K562 (cell line): ENCODE results near the gene COL4A4. TPM values are rescaled to one million over a fixed set of nuclear protein-coding genes. Genes with fewer than 3 reads are reported as not detected.

ENCODE experiments used
- E2F8 ChIP-seq: fragments of 450-650 bp; IDR thresholded peaks from 2 replicates; pipeline ENCODE4 v1.7.1; 2018; ENCODE audit warnings: mild to moderate bottlenecking, low read depth; ENCODE audit not compliant: partially characterized antibody
- EP300 ChIP-seq: IDR thresholded peaks from 2 replicates; pipeline ENCODE4 v1.6.1; 2012; ENCODE audit warnings: low read length, improper control_type of control experiment
- HDAC6 ChIP-seq: IDR thresholded peaks from 2 replicates; pipeline ENCODE4 v1.6.1; 2012; ENCODE audit warnings: low read depth, mild to moderate bottlenecking, control low read depth, inconsistent platforms, low read length, moderate library complexity
- IRF1 ChIP-seq: sonication (generic); formaldehyde crosslinking; IDR thresholded peaks from 2 replicates; pipeline ENCODE4 v1.8.0; 2022; ENCODE audit warnings: missing genetic modification reagents, mild to moderate bottlenecking, borderline replicate concordance
- NELFE ChIP-seq: IDR thresholded peaks from 2 replicates; pipeline ENCODE4 v1.6.1; 2011; ENCODE audit warnings: mild to moderate bottlenecking; ENCODE audit not compliant: insufficient read depth, insufficient read length
- NR2C1 ChIP-seq, 2 experiments: fragments of 450-650 bp; IDR thresholded peaks; 2 replicates each; pipeline ENCODE4 v1.6.1; 2017; ENCODE audit warnings: mild to moderate bottlenecking in 2 of 2, antibody characterized with exemption in 1 of 2, inconsistent platforms in 1 of 2, missing compliant biosample characterization in 1 of 2, missing genetic modification characterization in 1 of 2
- PYGO2 ChIP-seq: fragments of 450-650 bp; IDR thresholded peaks from 2 replicates; pipeline ENCODE4 v1.6.1; 2016; ENCODE audit warnings: mild to moderate bottlenecking, missing genetic modification characterization, moderate library complexity, missing compliant biosample characterization
- SNRNP70 ChIP-seq: fragments of 200-400 bp; formaldehyde crosslinking; optimal IDR thresholded peaks from 2 replicates; pipeline ENCODE3; 2017; ENCODE audit warnings: low read depth, low read length
- TAL1 ChIP-seq: fragments of 450-650 bp; IDR thresholded peaks from 2 replicates; pipeline ENCODE4 v1.6.1; 2016; ENCODE audit warnings: mild to moderate bottlenecking
- WHSC1 ChIP-seq: IDR thresholded peaks from one replicate; pipeline ENCODE4 v1.6.1; 2012; ENCODE audit warnings: low read length, control low read depth, inconsistent platforms
- ZKSCAN8 ChIP-seq: fragments of 200-800 bp; sonication (Bioruptor generic); IDR thresholded peaks from 2 replicates; pipeline ENCODE4 v1.6.1; 2016; ENCODE audit warnings: missing genetic modification characterization, missing compliant biosample characterization
- ZNF12 ChIP-seq: sonication (generic); formaldehyde crosslinking; IDR thresholded peaks from 2 replicates; pipeline ENCODE4 v1.4.0; 2020; ENCODE audit warnings: mild to moderate bottlenecking, missing genetic modification reagents
- ZNF146 ChIP-seq: IDR thresholded peaks from one replicate; pipeline ENCODE4 v1.6.1; 2018; ENCODE audit warnings: missing compliant biosample characterization; ENCODE audit not compliant: unreplicated experiment
- ZNF282 ChIP-seq: sonication (generic); formaldehyde crosslinking; IDR thresholded peaks from 2 replicates; pipeline ENCODE4 v1.8.1; 2023; ENCODE audit warnings: missing genetic modification reagents
- polyA plus RNA-seq, 8 experiments: library from polyadenylated mRNA; depleted of rRNA in 4 of 8; stranded (reverse) in 5 of 8; unstranded in 3 of 8; fragments of >200 nt; fragmentation: Nextera tagmentation in 2 of 8; fragmentation: Illumina TruSeq in 1 of 8; extraction: Ambion mirVana in 2 of 8; extraction: Trizol in 1 of 8; gene quantifications; 2 replicates each; pipeline versions ENCODE4 v1.2.1 to v1.2.3, GENCODE V29; 2011 to 2014; ENCODE audit warnings: inconsistent platforms in 1 of 8, missing spikeins in 1 of 8
- total RNA-seq, 7 experiments: library from RNA; depleted of rRNA in 6 of 7; stranded (reverse); fragments of >200 nt in 6 of 7; fragmentation: Illumina TruSeq in 2 of 7; extraction: Trizol in 2 of 7; gene quantifications; 2 replicates each; pipeline versions ENCODE4 v1.2.1 to v1.2.3, GENCODE V29; 2011 to 2021; ENCODE audit warnings: low replicate concordance in 1 of 7
- TF ChIP-seq, protein P1 (sequence below): fragments of 450-650 bp; IDR thresholded peaks from 2 replicates; pipeline ENCODE4 v1.6.1; 2018; ENCODE audit warnings: mild to moderate bottlenecking, low read depth; ENCODE audit not compliant: partially characterized antibody
- TF ChIP-seq, protein P2 (sequence below): sonication (generic); formaldehyde crosslinking; IDR thresholded peaks from 2 replicates; pipeline ENCODE4 v1.8.1; 2023; ENCODE audit warnings: mild to moderate bottlenecking, missing genetic modification reagents

Gene COL4A4
- total and polyA plus RNA-seq, 9 of the 15 experiments (the other 6 are each of a cell fraction or from before 2014, with no cell fraction given) = under 0.01 to 0.01 TPM; not detected in 7

GRCh38 chr2:226979004-226979403 is 185.0 kb downstream of the COL4A4 start (continued):
- TF ChIP-seq E2F8 = no peak
- no peak for TF ChIP-seq HDAC6
- TF ChIP-seq NELFE = no peak
- no peak for TF ChIP-seq TAL1
- TF ChIP-seq ZNF282 (CRISPR knock-in tag) = no peak
- TF ChIP-seq, protein P1, sequence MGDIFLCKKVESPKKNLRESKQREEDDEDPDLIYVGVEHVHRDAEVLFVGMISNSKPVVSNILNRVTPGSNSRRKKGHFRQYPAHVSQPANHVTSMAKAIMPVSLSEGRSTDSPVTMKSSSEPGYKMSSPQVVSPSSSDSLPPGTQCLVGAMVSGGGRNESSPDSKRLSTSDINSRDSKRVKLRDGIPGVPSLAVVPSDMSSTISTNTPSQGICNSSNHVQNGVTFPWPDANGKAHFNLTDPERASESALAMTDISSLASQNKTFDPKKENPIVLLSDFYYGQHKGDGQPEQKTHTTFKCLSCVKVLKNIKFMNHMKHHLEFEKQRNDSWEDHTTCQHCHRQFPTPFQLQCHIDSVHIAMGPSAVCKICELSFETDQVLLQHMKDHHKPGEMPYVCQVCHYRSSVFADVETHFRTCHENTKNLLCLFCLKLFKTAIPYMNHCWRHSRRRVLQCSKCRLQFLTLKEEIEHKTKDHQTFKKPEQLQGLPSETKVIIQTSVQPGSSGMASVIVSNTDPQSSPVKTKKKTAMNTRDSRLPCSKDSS = no peak
- TF ChIP-seq WHSC1 = no peak
- TF ChIP-seq IRF1 = no peak
- TF ChIP-seq, protein P2, sequence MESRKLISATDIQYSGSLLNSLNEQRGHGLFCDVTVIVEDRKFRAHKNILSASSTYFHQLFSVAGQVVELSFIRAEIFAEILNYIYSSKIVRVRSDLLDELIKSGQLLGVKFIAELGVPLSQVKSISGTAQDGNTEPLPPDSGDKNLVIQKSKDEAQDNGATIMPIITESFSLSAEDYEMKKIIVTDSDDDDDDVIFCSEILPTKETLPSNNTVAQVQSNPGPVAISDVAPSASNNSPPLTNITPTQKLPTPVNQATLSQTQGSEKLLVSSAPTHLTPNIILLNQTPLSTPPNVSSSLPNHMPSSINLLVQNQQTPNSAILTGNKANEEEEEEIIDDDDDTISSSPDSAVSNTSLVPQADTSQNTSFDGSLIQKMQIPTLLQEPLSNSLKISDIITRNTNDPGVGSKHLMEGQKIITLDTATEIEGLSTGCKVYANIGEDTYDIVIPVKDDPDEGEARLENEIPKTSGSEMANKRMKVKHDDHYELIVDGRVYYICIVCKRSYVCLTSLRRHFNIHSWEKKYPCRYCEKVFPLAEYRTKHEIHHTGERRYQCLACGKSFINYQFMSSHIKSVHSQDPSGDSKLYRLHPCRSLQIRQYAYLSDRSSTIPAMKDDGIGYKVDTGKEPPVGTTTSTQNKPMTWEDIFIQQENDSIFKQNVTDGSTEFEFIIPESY (CRISPR knock-in tag) = no peak
- peak; percentile 26; the same call in 1 of the 2 replicates for TF ChIP-seq EP300
- no peak for TF ChIP-seq SNRNP70
- TF ChIP-seq ZKSCAN8 (CRISPR knock-in tag) = no peak
- no peak for TF ChIP-seq NR2C1 (IDR thresholded peaks at IDR 0.05)
- TF ChIP-seq NR2C1 (tag; IDR thresholded peaks at IDR 0.05) = no peak
- no peak for TF ChIP-seq PYGO2
- peak; percentile 34; the same call in 1 of the 2 replicates for TF ChIP-seq ZNF12 (CRISPR knock-in tag)
- peak; percentile 96 for TF ChIP-seq ZNF146 (CRISPR knock-in tag)
